IMR-90 (cell line): ENCODE results near the gene WDTC1. TPM values are rescaled to one million over a fixed set of nuclear protein-coding genes. Genes with fewer than 3 reads are reported as not detected.

Source experiments
- ATAC-seq: fragments of 200-7000 bp; cut with Tn5 transposase; 2 replicates; pipeline ENCODE4 v1.9.1; 2020; ENCODE audit warnings: low read depth, mild to moderate bottlenecking, moderate library complexity
- BruUV-seq: library from RNA; stranded (reverse); fragments of 400-500 nt; replicated peaks from 2 replicates; lab custom pipeline; 2021; lab: Mats Ljungman, UMichigan
- CTCF ChIA-PET: fragments of 300-600 bp; formaldehyde crosslinking; extraction: SDS; loops from one replicate; lab custom pipeline; 2021; ENCODE audit warnings: antibody characterized with exemption; lab: Yijun Ruan, JAX
- POLR2A ChIA-PET: fragments of 300-600 bp; sonication (Branson Sonifier 250); formaldehyde crosslinking; loops from one replicate; lab custom pipeline; 2022; ENCODE audit warnings: antibody characterized with exemption; ENCODE audit not compliant: unreplicated experiment; lab: Charles Lee
- DNase-seq: peaks from one replicate; pipeline ENCODE4 v3.0.0; 2013
- H2AFZ ChIP-seq: replicated peaks from 2 replicates; pipeline ENCODE3; 2013; ENCODE audit warnings: low read length, mild to moderate bottlenecking; ENCODE audit not compliant: poor library complexity
- H2AK5ac ChIP-seq: 2 replicates; pipeline ENCODE4 v1.6.1; 2013; ENCODE audit warnings: low read depth, low read length, inconsistent platforms
- H2AK9ac ChIP-seq: replicated peaks from 2 replicates; pipeline ENCODE3; 2013; ENCODE audit warnings: mild to moderate bottlenecking, low read depth, low read length, moderate library complexity; ENCODE audit not compliant: poor library complexity
- H2BK120ac ChIP-seq: 2 replicates; pipeline ENCODE4 v1.6.1; 2013; ENCODE audit warnings: low read depth, low read length, inconsistent platforms
- H2BK15ac ChIP-seq: 3 replicates; pipeline ENCODE4 v1.6.1; 2013; ENCODE audit warnings: low read depth, low read length, inconsistent platforms
- H2BK20ac ChIP-seq: 2 replicates; pipeline ENCODE4 v1.6.1; 2013; ENCODE audit warnings: low read depth, mild to moderate bottlenecking, inconsistent platforms, low read length, moderate library complexity
- H2BK5ac ChIP-seq: 2 replicates; pipeline ENCODE4 v1.6.1; 2013; ENCODE audit warnings: mild to moderate bottlenecking, low read depth, low read length, inconsistent platforms; ENCODE audit not compliant: poor library complexity, severe bottlenecking
- H3K14ac ChIP-seq: replicated peaks from 2 replicates; pipeline ENCODE4 v1.6.1; 2013; ENCODE audit warnings: low read depth, low read length, inconsistent platforms
- H3K18ac ChIP-seq: 2 replicates; pipeline ENCODE4 v1.6.1; 2013; ENCODE audit warnings: low read depth, low read length, control low read depth
- H3K23ac ChIP-seq: 2 replicates; pipeline ENCODE4 v1.6.1; 2013; ENCODE audit warnings: low read depth, low read length, inconsistent platforms
- H3K27ac ChIP-seq: 2 replicates; pipeline ENCODE4 v1.5.1; 2013; ENCODE audit warnings: mild to moderate bottlenecking, control low read depth, low read length; ENCODE audit not compliant: insufficient read depth
- H3K27me3 ChIP-seq: 2 replicates; pipeline ENCODE4 v1.6.1; 2013; ENCODE audit warnings: low read length; ENCODE audit not compliant: control insufficient read depth, insufficient read depth
- H3K36me3 ChIP-seq: 2 replicates; pipeline ENCODE4 v1.6.1; 2013; ENCODE audit warnings: low read length, mixed read lengths; ENCODE audit not compliant: control insufficient read depth, insufficient read depth
- H3K4ac ChIP-seq: 2 replicates; pipeline ENCODE4 v1.6.1; 2013; ENCODE audit warnings: low read depth, low read length, inconsistent platforms
- H3K4me1 ChIP-seq: 2 replicates; pipeline ENCODE4 v1.6.1; 2013; ENCODE audit warnings: low read length, mixed read lengths; ENCODE audit not compliant: control insufficient read depth, insufficient read depth
- H3K4me2 ChIP-seq: 2 replicates; pipeline ENCODE4 v1.6.1; 2013; ENCODE audit warnings: low read depth, mild to moderate bottlenecking, control low read depth, low read length, moderate library complexity
- H3K4me3 ChIP-seq: 2 replicates; pipeline ENCODE4 v1.5.1; 2013; ENCODE audit warnings: low read depth, mild to moderate bottlenecking, control low read depth, low read length, moderate library complexity; ENCODE audit not compliant: insufficient read depth
- H3K56ac ChIP-seq: 2 replicates; pipeline ENCODE4 v1.6.1; 2013; ENCODE audit warnings: low read length, inconsistent platforms; ENCODE audit not compliant: insufficient read depth; ENCODE audit errors: extremely low read depth
- H3K79me1 ChIP-seq, 2 experiments: 2 replicates each; pipeline ENCODE4 v1.6.1; 2013; ENCODE audit warnings: low read length in 2 of 2, inconsistent platforms in 1 of 2, low read depth in 1 of 2
- H3K9ac ChIP-seq: 2 replicates; pipeline ENCODE4 v1.6.1; 2013; ENCODE audit warnings: low read depth, low read length, control low read depth
- H3K9me1 ChIP-seq: 2 replicates; pipeline ENCODE4 v1.6.1; 2013; ENCODE audit warnings: low read length, inconsistent platforms; ENCODE audit not compliant: insufficient read depth
- H3K9me3 ChIP-seq: 2 replicates; pipeline ENCODE4 v1.6.1; 2013; ENCODE audit warnings: low read length; ENCODE audit not compliant: control insufficient read depth, insufficient read depth
- H4K20me1 ChIP-seq: 2 replicates; pipeline ENCODE4 v1.6.1; 2013; ENCODE audit warnings: low read length, inconsistent platforms; ENCODE audit not compliant: insufficient read depth
- H4K5ac ChIP-seq: 2 replicates; pipeline ENCODE4 v1.6.1; 2013; ENCODE audit warnings: mild to moderate bottlenecking, low read depth, low read length, control low read depth
- H4K8ac ChIP-seq, 2 experiments: 2 replicates each; pipeline ENCODE4 v1.6.1; 2013; ENCODE audit warnings: low read depth in 2 of 2, low read length in 2 of 2, control low read depth in 1 of 2, inconsistent platforms in 1 of 2
- H4K91ac ChIP-seq: 2 replicates; pipeline ENCODE4 v1.6.1; 2013; ENCODE audit warnings: low read depth, low read length, inconsistent platforms; ENCODE audit not compliant: insufficient read depth
- BHLHE40 ChIP-seq: fragments of 150-350 bp; IDR thresholded peaks from 2 replicates; pipeline ENCODE4 v1.6.1; 2016; ENCODE audit warnings: mild to moderate bottlenecking, low read depth, low read length
- FOS ChIP-seq: fragments of 150-350 bp; IDR thresholded peaks from 2 replicates; pipeline ENCODE4 v1.6.1; 2016; ENCODE audit warnings: low read depth, low read length
- MAZ ChIP-seq: IDR thresholded peaks from 2 replicates; pipeline ENCODE4 v1.6.1; 2012; ENCODE audit warnings: low read depth, mild to moderate bottlenecking, low read length, improper control_type of control experiment, moderate library complexity, borderline replicate concordance
- MXI1 ChIP-seq: IDR thresholded peaks from 2 replicates; pipeline ENCODE4 v1.6.1; 2012; ENCODE audit warnings: low read depth, mild to moderate bottlenecking, low read length, moderate library complexity, borderline replicate concordance
- NFE2L2 ChIP-seq: fragments of 150-350 bp; IDR thresholded peaks from 2 replicates; pipeline ENCODE4 v1.6.1; 2016; ENCODE audit warnings: low read depth, mild to moderate bottlenecking, low read length
- POLR2A ChIP-seq: IDR thresholded peaks from 2 replicates; pipeline ENCODE4 v1.6.1; 2012; ENCODE audit warnings: mild to moderate bottlenecking, low read depth, low read length
- RAD21 ChIP-seq: IDR thresholded peaks from 2 replicates; pipeline ENCODE4 v1.6.1; 2012; ENCODE audit warnings: low read length, improper control_type of control experiment
- RCOR1 ChIP-seq: IDR thresholded peaks from 2 replicates; pipeline ENCODE4 v1.6.1; 2012; ENCODE audit warnings: mild to moderate bottlenecking, low read length, improper control_type of control experiment; ENCODE audit not compliant: insufficient replicate concordance
- RFX5 ChIP-seq: IDR thresholded peaks from 2 replicates; pipeline ENCODE4 v1.8.0; 2012; ENCODE audit warnings: low read depth, mild to moderate bottlenecking, low read length, moderate library complexity
- SMC3 ChIP-seq: fragments of 150-350 bp; IDR thresholded peaks from 2 replicates; pipeline ENCODE4 v1.6.1; 2016; ENCODE audit warnings: low read depth, mild to moderate bottlenecking, antibody characterized with exemption, low read length, moderate library complexity
- WGBS, 2 experiments: methylation state at CpG; one replicate each; pipeline versions ENCODE4 v1.1.5 to v1.1.7; 2013; ENCODE audit warnings: missing lambda C conversion rate in 2 of 2; ENCODE audit not compliant: insufficient read length in 1 of 2; ENCODE audit errors: extremely low coverage in 2 of 2; 5-methylcytosine and 5-hydroxymethylcytosine counted together
- dilution Hi-C: fragments of 300-500 bp; cut with HindIII; formaldehyde crosslinking; loops from one replicate; pipeline ENCODE4 v1.14.3; 2018; ENCODE audit warnings: low sequenced_read_pairs; ENCODE audit not compliant: unreplicated experiment
- in situ Hi-C: fragments of 300-500 bp; cut with MboI; formaldehyde crosslinking; loops from 3 replicates; pipeline ENCODE4 v1.14.3; 2019; ENCODE audit warnings: low sequenced_read_pairs, inconsistent platforms, mixed read lengths
- intact Hi-C: fragments of 100-400 bp; cut with micrococcal nuclease; formaldehyde crosslinking; loops from 2 replicates; pipeline ENCODE4 v1.10.0; 2022
- polyA plus RNA-seq, 3 experiments: library from polyadenylated mRNA; depleted of rRNA; stranded (reverse); fragments of >200 nt; gene quantifications; 2 replicates each; pipeline ENCODE4 v1.2.3, GENCODE V29; 2012; ENCODE audit warnings: low replicate concordance in 1 of 3
- total RNA-seq: library from RNA; depleted of rRNA; stranded (reverse); fragments of >200 nt; gene quantifications from 2 replicates; pipeline ENCODE4 v1.2.3, GENCODE V29; 2012
- TF ChIP-seq, protein P1 (sequence below): conservative IDR thresholded peaks from 2 replicates; pipeline ENCODE4 v1.5.1; 2012; ENCODE audit warnings: mild to moderate bottlenecking, low read depth, low read length, improper control_type of control experiment
- TF ChIP-seq, protein P2 (sequence below): fragments of 150-350 bp; IDR thresholded peaks from 2 replicates; pipeline ENCODE4 v1.6.1; 2017; ENCODE audit warnings: mild to moderate bottlenecking, antibody characterized with exemption, low read length, low read depth
- TF ChIP-seq, protein P3 (sequence below): fragments of 150-350 bp; IDR thresholded peaks from 2 replicates; pipeline ENCODE4 v1.6.1; 2016; ENCODE audit warnings: low read depth, mild to moderate bottlenecking, low read length, moderate library complexity, borderline replicate concordance

WDTC1 gene
- total and polyA plus RNA-seq, 2 of the 4 experiments (the other 2 are of a cell fraction): 9.9 to 15.2 TPM

DNA sequence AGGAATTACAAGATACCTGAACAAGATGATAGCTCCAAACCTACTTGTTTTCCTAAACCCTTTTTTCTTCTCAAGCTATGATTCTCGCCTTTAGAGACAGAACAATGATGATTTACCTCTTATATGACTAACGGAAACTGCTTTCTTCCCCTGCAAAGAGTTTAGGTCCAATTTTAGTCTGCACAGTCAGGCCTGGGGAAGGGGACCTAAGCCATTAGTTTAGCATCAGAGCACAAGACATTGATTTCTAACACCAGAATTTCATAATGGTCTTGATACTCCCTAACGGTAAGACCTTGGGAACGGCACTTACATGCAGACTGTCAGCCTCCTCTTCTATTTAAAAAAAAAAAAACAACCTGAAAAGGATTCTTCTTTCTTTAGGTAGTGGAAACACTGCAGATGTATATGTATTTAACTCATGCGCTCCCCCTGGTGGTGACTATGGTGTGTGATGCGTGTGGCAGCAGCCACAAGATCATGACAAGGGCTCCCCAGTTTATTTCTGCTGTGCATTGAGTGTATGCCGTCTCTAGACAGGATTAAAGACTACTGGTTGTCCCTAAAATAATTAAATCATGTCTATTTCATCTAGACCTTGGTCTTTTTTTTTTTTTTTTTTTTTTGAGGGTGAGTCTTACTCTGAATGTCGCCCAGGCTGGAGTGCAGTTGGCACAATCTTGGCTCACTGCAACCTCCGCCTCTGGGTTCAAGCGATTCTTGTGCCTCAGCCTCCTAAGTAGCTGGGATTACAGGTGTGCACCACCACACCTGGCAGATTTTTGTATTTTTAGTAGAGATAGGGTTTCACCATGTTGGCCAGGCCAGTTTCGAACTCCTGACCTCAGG is 50.2 kb downstream of the WDTC1 start:
- peak; percentile 91 for ATAC-seq
- POLR2A ChIA-PET: no interaction called here
- dilution Hi-C loops: no loop called here

More for the DNA sequence above, 50.2 kb downstream of the WDTC1 start:
- no peak overlapping the region for H2BK20ac ChIP-seq
- DNase-seq: peak; percentile 76
- no peaks in the 10 kb centered on the region for H3K4me1 ChIP-seq
- H2BK5ac ChIP-seq: no peak overlapping the region
- no peak overlapping the region for H2BK15ac ChIP-seq
- H2AK9ac ChIP-seq: no peak overlapping the region
- no peak overlapping the region for H3K56ac ChIP-seq
- in situ Hi-C loops: loop anchor here (5.0 to 10.0 kb wide), 2 partner anchors 182 to 240 kb away; no protein-coding TSS in a partner anchor
- H2AFZ ChIP-seq: no peak overlapping the region
- no TSS peak for BruUV-seq
- no peak overlapping the region for H3K4me3 ChIP-seq
- no peak overlapping the region for H4K8ac ChIP-seq
- H3K9me3 ChIP-seq: no peaks in the 10 kb centered on the region
- intact Hi-C loops: loop anchor here (1.0 kb wide), 3 partner anchors 86 to 240 kb away; no protein-coding TSS in a partner anchor
- H4K5ac ChIP-seq: no peak overlapping the region
- no peaks in the 10 kb centered on the region for H3K27me3 ChIP-seq
- no peak overlapping the region for H3K14ac ChIP-seq
- CTCF ChIA-PET: interaction anchor here (1.0 to 2.3 kb wide), 6 partner anchors 8 to 184 kb away, joined by 3 to 13 read pairs (median 4); no protein-coding TSS in a partner anchor
- H3K18ac ChIP-seq: no peak overlapping the region
- H3K9ac ChIP-seq: no peak overlapping the region
- no peak overlapping the region for H3K4ac ChIP-seq
- 20% methylated on average over 1 of the region's 11 CpGs; no CpG with 5 or more reads in 1 of the 2 experiments for WGBS, 2 experiments
- H2BK120ac ChIP-seq: no peak overlapping the region
- no peaks in the 10 kb centered on the region; a peak in 1 of 4 replicates for H3K79me1 ChIP-seq
- H3K27ac ChIP-seq: no peak overlapping the region
- no peak overlapping the region for H3K4me2 ChIP-seq
- H3K36me3 ChIP-seq: peaks cover 11% of the 10 kb centered on the region
- H4K20me1 ChIP-seq: no peaks in the 10 kb centered on the region
- no peaks in the 10 kb centered on the region for H3K9me1 ChIP-seq
- no peak overlapping the region for H3K23ac ChIP-seq
- TF ChIP-seq, protein P1, sequence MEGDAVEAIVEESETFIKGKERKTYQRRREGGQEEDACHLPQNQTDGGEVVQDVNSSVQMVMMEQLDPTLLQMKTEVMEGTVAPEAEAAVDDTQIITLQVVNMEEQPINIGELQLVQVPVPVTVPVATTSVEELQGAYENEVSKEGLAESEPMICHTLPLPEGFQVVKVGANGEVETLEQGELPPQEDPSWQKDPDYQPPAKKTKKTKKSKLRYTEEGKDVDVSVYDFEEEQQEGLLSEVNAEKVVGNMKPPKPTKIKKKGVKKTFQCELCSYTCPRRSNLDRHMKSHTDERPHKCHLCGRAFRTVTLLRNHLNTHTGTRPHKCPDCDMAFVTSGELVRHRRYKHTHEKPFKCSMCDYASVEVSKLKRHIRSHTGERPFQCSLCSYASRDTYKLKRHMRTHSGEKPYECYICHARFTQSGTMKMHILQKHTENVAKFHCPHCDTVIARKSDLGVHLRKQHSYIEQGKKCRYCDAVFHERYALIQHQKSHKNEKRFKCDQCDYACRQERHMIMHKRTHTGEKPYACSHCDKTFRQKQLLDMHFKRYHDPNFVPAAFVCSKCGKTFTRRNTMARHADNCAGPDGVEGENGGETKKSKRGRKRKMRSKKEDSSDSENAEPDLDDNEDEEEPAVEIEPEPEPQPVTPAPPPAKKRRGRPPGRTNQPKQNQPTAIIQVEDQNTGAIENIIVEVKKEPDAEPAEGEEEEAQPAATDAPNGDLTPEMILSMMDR: peak; percentile 81
- TF ChIP-seq, protein P2, sequence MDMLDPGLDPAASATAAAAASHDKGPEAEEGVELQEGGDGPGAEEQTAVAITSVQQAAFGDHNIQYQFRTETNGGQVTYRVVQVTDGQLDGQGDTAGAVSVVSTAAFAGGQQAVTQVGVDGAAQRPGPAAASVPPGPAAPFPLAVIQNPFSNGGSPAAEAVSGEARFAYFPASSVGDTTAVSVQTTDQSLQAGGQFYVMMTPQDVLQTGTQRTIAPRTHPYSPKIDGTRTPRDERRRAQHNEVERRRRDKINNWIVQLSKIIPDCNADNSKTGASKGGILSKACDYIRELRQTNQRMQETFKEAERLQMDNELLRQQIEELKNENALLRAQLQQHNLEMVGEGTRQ: no peak
- TF ChIP-seq RCOR1: no peak
- TF ChIP-seq BHLHE40: no peak
- TF ChIP-seq FOS: no peak
- no peak for TF ChIP-seq NFE2L2
- TF ChIP-seq POLR2A: no peak
- no peak for TF ChIP-seq RFX5
- TF ChIP-seq, protein P3, sequence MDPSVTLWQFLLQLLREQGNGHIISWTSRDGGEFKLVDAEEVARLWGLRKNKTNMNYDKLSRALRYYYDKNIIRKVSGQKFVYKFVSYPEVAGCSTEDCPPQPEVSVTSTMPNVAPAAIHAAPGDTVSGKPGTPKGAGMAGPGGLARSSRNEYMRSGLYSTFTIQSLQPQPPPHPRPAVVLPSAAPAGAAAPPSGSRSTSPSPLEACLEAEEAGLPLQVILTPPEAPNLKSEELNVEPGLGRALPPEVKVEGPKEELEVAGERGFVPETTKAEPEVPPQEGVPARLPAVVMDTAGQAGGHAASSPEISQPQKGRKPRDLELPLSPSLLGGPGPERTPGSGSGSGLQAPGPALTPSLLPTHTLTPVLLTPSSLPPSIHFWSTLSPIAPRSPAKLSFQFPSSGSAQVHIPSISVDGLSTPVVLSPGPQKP: no peak
- no peak for TF ChIP-seq MXI1
- TF ChIP-seq RAD21: peak; percentile 79
- TF ChIP-seq SMC3: peak; percentile 96
- TF ChIP-seq MAZ: no peak
- no peak overlapping the region for H2AK5ac ChIP-seq
- H4K91ac ChIP-seq: no peak overlapping the region
